Stimulated activated CD8-positive, alpha-beta memory T cell treated with anti-CD3 and anti-CD28 coated beads, Interleukin-7, amount 100 ng/mL, for 48 hours (primary cell): Measurements from ENCODE around the gene NHP2.
"Not testable (repeated sequence)": the region's sequence is repeated elsewhere in the genome, so short reads cannot be mapped to it uniquely, and the experiment has no call there.

Experiments
- DNase-seq, 2 donors: peaks; one replicate each; pipeline ENCODE4 v3.0.0-alpha.2; 2020; ENCODE audit warnings: low read depth in 1 of 2; ENCODE audit errors: extremely low read depth in 1 of 2

NHP2 gene

DNA sequence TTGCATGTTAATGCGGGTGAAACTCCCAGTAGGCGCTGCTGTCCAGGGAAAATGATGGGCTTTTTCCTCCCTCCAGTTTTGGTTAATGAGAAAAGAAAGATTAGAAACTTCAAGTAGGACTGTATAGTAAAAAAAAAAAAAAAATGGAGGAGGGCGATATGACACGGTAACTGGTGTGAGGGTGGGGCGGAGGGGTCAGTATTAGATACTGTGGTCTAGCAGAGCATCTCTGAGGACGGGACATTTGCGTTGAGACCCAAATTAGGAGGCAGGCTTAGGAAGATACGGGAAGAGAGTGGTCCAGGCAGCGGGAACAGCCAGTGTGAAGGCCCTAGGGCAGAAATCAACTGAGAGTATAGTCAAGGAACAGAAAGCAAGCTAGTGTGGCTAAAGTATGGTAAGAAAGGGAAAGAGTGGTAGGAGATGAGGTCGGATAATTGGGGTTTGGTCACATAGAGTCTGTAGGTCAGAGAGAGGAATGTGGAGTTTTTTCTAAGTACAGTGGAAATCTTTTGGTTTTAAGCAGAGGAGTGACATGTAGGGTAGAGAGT lies 22.2 kb downstream of the NHP2 start:
- DNase-seq, result no peak

DNA sequence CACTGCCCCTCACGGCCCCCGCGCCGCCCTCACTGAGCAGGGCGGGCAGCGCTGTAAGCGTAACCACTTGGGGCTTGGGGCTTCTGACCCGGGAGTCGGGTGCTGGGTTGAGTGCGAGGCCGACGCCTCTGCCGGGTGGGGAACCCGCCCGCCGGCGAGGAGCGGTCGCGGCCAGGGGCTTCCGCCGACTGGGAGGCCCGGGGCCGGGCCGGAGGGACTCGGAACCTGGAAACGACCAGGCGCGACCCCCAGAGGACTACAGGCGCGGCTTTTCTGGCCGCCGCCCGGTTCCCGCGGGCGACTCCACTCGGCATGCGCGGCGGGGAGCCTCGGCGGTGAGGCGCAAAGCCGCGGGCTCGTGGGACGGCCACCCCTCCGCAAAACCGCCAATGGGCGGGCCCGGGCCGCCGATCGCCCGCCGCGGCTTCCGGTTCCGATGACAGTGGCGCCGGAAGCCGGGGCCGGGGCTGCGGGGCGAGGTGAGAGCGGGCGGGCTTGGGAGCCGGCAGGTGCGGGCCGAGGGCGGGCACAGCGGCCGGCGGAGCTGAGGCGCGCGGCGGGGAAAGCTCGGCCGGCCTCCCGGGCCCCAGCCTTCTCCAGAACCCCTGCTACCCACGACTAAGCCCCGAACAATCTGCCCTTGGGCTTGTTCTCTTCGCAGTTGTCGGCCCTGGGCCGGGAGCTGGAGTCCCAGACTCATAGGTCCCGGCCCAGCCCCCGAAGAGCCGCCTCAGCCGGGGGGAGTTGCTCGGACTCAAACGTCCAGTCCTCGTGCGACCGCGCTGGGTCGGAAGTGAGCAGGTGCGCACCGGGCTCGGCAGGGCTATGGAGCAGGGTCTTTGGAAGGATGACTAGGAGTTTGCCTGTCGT lies 22.9 kb downstream of the NHP2 start, which contains the start of gene RMND5B:
Gene RMND5B, plus strand, starts transcription at position 439 of the 870 bp plus-strand sequence. CDS start 7,106 bp downstream, outside the sequence.
- peak; percentile 65 to 72 for DNase-seq

DNA sequence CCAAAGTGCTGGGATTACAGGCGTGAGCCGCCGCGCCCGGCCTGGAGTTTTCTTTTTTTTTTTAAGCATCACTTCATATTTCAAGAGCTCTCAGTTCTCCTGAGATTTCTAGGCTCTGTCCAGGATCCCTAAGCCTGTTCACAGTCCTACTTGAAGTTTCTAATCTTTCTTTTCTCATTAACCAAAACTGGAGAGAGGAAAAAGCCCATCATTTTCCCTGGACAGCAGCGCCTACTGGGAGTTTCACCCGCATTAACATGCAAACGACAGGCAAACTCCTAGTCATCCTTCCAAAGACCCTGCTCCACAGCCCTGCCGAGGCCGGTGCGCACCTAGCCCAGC lies 23.5 kb downstream of the NHP2 start:
- DNase-seq, result not testable (repeated sequence)

DNA sequence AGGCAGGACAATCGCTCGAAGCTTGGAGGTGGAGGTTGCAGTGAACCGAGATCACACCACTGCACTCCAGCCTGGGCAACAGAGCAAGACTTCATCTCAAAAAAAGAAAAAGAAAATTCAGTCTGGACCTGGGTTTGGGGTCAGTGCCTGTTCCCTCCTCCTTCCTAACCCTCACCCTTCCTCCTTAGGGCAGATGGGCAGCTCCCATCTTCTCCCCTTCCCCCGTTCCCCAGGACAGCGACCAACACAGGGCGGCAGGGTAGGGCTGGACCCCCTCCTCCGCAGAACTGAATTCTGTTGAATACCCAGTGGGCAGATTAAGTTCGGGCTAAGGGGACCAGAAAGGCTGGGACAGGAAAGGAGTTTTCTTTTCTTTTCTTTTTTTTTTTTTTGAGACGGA lies 24.4 kb downstream of the NHP2 start:
- DNase-seq, result no peak

DNA sequence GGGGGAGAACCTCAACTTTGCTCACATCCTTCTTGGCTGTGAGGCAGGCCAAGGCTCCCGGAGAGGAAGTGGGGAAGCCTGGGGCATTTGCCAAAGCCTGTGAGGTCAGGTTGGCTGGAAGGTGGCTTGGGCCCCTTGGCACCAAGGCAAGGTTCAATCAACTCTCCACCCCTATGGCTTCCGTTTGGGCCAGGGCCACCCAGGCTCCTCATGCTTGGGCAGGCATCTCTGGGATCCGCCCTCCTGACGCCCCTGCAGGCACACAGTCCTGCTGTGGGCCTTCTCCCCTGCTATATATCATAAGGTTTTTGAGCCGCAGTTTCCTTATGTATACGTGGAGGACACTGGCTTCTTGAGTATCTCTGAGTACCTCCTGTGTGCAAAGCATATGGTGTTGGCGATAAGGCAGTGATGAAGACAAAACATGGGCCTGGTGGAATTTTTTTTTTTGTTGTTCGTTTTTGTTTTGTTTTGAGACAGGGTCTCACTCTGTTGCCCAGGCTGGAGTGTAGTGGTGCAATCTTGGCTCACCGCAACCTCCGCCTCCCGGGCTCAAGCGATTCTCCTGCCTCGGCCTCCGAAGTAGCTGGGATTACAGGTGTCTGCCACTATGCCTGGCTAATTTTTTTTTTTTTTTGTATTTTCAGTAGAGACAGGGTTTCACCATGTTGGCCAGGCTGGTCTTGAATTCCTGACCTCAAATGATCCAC lies 26.2 kb downstream of the NHP2 start:
- DNase-seq, result not testable (repeated sequence)

DNA sequence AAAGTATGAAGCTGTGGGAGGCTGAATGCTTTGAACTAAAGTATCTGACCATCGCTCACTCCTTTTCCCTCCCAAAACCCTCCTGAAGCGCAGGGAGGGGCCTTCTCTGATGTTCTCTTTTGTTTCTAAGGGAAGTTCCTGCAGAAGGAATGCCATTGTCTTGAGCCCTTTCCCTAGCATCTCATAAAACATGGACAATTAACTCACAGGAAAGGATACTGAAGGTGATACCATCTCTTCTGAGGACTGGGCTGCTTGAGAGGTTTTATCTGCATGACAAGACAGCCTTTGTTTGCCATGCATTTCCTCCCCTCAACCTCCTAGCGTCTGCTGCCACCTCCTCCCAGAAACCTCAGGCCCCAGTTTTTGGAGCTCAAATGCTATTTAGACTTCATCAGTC lies 27.1 kb downstream of the NHP2 start:
- no peak for DNase-seq

DNA sequence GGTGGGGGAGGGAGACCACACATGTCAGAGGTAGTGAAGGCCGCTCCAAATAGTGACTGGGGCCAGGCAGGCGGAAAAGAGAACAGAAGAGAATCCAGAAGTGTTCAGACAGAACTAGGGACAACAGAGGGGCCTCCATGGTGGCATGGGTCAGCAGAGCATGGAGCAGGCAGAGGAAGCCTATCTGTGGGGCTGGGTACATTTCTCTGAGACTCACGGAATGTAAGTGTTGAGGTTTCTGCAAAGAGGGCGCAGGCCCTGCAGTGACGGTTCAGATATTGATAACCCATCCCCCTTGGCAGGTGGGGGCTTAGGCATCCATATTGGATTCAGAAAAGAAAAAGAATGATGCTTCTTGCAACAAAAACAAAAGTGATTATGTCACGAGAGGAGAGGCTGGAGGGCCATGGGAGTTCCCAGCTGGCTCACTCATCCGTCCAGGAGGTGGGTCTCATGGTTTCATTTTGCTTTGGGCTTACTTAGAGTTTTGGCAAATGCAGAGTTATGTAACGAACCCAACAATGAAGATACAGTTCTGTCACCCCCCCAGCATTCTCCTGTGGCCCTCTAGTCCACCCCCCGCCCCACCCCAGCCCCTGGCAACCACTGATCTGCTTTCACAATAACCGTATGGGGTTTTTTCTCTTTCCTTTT lies 28.3 kb downstream of the NHP2 start:
- DNase-seq, result no peak

DNA sequence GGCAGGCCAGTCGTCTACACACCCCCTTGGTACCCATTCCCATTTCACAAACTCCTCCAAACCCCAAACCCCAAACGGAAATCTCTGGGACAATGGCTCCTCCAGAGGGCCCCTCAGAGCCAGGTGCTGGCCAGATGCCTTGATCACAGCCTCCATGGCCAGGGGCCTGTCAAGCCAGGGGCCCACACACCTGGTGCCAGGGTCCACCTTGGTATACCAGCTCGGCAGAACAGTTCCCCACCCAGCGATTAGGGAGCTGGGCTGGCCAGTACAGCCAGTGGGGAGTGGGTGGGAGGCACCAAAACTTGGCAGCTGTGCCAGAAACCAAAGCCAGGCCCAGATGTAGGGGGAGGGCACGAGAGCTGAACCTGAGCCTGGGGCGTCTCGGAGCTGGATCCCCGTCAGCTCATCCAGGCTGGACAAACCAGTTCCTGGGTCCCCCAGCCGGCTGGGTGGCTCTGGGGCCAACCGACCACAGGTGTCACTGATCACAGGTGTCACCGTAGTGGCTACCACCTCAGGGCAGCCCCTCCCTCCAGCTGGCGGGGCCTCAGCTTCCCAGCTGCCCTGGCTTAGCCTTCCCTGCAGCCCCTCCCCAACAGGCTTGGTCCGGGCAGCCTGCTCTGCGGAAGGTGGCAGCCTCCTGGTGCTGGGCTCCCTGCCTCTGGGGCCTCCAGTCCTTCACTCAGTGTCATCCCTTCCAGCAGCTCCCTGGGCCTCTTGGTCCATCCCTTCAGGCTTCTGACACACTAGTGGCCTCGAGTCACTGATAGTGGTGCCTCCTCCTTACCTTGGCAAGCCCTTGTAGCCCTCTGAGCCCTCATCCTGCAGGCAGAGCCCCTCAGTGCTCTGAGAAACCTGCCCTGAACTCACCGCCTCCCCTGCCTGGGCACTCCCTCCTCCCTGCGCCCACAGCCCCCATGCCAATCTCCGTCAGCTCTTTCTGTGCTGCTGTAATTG lies 29.4 kb downstream of the NHP2 start:
- DNase-seq, result no peak

DNA sequence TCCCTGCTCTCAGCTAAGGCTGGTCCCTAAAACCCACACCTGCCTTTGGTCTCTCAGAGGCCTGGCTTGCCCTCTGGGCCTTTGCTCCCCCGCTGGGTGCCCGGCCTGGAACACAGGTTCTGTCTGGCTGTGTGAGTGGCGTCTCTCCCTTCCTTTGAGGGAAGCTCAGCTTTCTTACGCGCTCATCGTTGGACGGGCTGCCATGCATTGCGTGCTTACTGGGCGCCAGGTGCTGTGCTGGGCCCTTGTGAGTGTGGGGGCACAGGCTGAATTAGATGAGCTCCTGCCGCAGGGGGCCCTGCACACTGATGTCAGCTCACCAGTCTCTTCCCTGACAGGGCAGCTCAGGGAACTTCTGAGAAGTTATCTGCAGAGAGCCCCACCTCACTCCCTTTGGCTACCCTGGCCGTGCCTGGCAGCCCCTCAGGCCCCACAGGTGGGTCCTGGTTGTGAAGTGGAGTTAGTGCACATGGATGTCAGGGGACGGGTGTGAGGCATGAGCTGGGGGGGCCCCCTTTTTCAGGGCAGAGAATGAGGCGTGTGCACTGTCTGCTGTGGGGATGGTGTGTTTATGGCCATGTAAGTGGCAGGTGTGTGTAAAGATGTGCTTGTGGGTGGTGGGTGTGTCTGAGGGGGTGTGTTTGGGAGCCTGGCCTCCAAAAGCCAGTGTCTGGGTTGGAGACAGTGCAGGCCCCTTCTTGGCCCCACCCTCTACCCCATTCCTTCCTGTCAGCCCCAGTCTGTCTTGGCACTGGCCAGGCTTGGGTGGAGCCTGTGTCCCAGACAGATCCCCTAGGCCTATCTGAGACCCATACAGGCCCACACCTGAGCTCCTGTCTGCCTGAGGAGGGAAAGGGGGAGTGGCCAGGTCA lies 30.4 kb downstream of the NHP2 start:
- DNase-seq, result no peak

DNA sequence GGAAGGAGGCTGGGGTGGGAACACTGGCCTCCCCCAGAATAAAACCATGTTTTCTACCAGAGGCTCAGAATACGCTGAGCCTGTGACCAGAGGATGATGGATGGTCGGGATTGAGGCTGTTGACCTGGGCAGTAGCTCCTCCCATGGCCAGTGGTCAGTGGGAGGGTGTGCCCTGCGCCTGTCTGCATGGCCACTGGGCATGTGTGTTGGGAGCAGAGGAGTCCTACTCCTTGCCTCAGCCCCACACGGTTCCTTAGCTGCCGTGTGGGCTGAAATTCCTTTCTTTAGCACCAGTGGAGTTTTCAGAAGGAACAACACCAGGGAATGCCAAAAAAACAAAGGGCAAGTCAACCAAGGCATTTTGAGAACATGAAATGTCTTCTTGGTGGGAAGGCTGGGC lies 31.3 kb downstream of the NHP2 start:
- DNase-seq, result no peak

DNA sequence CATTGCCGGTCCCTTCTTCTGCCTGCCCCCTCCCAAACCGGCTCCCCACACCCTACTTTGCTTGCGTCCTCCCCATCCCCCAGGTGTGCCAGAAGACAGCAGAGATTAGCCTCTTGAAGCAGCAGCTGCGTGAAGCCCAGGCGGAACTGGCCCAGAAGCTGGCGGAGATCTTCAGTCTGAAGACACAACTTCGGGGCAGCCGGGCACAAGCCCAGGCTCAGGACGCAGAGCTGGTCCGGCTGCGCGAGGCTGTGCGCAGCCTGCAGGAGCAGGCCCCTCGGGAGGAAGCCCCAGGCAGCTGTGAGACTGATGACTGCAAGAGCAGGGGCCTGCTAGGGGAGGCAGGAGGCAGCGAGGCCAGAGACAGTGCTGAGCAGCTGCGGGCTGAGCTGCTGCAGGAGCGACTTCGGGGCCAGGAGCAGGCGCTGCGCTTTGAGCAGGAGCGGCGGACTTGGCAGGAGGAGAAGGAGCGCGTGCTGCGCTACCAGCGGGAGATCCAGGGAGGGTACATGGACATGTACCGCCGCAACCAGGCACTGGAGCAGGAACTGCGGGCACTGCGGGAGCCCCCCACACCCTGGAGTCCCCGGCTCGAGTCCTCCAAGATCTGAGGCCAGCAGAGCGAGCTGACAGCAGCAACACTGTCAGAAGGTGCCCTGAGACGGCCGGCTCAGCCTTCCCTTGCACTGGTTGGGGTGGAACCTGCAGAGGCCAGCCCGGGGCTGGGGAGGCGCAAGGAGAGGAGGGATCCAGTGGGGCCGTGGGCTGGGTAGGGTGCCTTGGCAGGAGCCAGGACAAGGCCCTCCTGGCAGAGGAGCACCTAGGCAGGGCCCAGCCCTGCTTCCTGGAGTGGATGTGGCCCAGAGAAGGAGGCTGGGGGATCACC lies 32.1 kb downstream of the NHP2 start:
- DNase-seq, result no peak

DNA sequence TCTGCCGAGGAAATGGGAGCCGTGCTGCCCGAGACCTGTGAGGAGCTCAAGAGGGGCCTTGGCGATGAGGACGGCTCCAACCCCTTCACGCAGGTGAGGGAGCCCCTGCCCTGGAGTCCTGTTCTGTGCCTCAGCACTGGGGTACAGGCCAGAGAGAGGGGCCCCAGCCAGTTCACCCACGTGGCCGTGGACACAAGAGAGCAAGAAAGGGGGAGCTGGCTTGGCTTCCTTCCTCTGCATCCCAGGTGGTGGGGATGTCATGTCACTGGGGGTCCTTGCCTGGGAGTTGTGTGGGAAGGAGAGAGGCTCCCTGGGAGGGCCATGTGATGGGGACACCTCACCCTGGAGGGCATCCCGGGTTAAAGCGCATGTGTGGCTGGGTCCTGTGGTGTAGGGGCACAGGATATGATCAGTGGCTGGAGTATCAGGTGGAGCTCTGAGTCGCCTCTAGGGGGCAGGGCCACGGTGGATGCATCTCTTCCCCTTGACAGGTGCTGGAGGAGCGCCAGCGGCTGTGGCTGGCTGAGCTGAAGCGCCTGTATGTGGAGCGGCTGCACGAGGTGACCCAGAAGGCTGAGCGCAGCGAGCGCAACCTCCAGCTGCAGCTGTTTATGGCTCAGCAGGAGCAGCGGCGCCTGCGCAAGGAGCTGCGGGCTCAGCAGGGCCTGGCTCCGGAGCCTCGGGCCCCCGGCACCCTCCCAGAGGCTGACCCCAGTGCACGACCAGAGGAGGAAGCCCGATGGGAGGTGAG lies 32.9 kb downstream of the NHP2 start:
- DNase-seq, result peak; percentile 59 to 78

DNA sequence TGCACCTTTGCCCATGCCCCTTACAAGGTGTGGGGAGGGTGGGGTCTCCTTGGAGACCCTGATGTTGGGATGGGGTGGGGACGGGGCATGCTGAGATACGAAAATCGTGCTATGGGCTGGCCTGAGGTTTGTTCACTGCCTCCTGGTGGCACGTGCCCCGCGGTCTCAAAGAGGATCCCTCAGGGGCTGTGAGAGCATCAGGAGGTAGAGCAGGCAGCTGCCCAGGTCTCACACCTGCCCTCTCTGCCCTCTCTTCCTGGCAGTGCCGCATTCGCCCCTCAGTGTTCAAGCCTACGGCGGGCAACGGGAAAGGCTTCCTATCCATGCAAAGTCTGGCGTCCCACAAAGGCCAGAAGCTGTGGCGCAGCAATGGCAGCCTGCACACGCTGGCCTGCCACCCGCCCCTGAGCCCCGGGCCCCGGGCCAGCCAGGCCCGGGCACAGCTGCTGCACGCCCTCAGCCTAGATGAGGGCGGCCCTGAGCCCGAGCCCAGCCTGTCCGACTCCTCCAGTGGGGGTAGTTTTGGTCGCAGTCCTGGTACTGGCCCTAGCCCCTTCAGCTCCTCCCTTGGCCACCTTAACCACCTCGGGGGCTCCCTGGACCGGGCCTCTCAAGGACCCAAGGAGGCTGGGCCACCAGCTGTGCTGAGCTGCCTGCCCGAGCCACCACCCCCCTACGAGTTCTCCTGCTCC lies 33.6 kb downstream of the NHP2 start:
- no peak for DNase-seq

DNA sequence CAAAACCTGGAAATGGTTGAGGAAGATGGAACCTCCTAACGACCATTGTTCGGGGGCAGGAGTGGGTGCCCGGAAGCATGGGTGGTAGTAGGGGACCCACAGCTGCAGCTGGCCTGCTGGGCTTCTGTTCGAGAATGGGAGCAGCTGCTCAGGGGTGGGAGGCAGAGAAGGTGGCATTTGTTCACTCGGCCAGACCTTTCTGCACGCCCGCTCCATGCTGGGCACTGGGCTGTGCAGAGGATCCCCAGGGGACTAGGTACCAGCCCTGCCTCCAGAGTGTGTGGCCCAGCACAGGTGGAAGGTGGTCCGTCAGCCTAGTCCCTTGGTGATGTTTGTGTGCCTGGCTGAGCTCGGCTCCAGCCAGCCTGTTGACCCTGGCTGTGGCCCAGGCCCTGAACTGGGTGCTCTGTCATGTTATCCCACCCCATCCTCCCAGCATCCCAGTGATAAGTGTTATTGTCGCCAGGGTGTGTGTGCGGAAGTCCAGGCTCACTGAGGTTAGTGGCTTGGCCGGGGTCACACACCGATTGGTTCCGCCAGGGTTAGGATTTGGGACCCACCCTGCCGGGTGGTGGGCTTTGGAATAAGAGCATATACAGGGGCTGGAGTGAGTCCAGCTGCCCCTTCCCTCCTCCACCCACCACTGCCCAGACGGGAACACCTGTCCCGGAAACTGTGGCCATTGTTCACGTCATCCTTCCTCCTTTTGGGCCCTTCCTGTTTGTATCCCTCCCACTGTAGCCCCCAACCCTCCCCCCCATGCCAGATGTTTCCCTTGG lies 35.6 kb downstream of the NHP2 start:
- no peak for DNase-seq

DNA sequence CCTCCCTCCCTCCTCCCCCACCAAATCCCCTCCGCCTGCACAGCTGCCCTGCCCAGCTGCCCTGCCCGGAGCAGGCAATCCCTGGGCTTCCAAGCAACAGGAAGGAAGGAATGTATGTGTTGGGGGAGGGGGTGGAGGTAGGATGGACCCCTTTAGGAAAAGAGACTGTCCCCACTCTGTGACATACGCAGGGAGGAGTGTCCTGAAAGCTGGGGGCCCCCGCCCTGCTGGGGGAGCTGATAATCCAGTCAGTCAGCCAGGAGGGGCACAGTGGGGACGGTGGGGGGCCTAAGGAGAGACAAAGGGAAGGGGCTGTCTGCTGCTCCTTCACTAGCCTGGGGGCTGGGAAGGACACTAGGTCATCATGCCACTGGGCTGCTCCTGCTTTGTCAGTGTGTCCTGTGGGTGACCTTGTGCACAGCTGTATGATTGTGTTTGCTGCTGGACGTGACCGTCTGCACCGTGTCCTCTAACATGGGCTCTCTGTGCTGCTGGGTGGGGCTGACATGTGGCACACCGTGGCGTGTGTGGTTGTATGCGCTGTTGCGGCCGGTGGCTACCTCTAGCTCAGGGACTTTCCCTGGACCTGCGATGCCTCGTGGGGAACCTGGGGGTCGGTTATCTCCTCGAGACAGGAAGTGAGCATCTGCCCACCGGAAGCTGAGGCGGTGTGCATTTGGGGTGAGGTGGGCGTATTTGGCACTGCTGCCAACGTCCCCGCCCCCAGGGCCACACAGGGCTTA lies 37.4 kb downstream of the NHP2 start:
- DNase-seq, result peak; percentile 70 to 78

DNA sequence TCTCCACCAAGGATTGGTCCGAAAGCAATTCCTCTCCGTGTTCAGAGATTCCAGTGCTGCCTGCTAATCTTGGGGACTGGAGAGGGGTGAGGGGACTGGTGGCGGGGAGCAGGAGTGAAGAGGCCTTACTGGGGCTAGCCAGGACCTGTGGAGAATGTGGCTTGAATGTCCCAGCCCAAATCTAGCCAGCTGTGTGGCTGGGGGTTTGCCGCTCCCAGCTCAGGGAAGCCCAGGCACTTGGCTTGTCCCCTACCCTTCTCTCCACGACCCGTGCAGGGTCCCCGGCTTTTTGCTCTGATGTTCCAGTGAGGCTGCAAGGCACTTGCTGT lies 37.9 kb downstream of the NHP2 start:
- no peak for DNase-seq
